SJSA1 (cell line): ENCODE measurements around the gene ZNF581. TPM values are rescaled to one million over a fixed set of nuclear protein-coding genes. Genes with fewer than 3 reads are reported as not detected.

Experiments used
- DNase-seq, 2 experiments: peaks; one replicate each; pipeline ENCODE4 v3.0.0-alpha.2; 2015 to 2020; ENCODE audit warnings: low spot score in 2 of 2, low read depth in 1 of 2
- H3K27ac ChIP-seq: fragments of 250-450 bp; sonication (Bioruptor Pico); 2 replicates; pipeline ENCODE4 v1.5.1; 2020; ENCODE audit warnings: mild to moderate bottlenecking, moderate library complexity
- H3K27me3 ChIP-seq: fragments of 250-450 bp; sonication (Bioruptor Pico); replicated peaks from 2 replicates; pipeline ENCODE4 v1.5.1; 2020; ENCODE audit warnings: mild to moderate bottlenecking, moderate library complexity
- H3K36me3 ChIP-seq: fragments of 250-450 bp; sonication (Bioruptor Pico); 2 replicates; pipeline ENCODE4 v1.5.1; 2020; ENCODE audit warnings: mild to moderate bottlenecking
- H3K4me1 ChIP-seq: fragments of 250-450 bp; sonication (Bioruptor Pico); replicated peaks from 2 replicates; pipeline ENCODE4 v1.6.1; 2021; ENCODE audit warnings: mild to moderate bottlenecking
- H3K4me3 ChIP-seq: fragments of 250-450 bp; sonication (Bioruptor Pico); 2 replicates; pipeline ENCODE4 v1.5.1; 2020; ENCODE audit warnings: mild to moderate bottlenecking
- H3K9me3 ChIP-seq: fragments of 250-450 bp; sonication (Bioruptor Pico); replicated peaks from 2 replicates; pipeline ENCODE4 v1.5.1; 2020; ENCODE audit warnings: mild to moderate bottlenecking
- total RNA-seq: library from RNA; depleted of rRNA; stranded (reverse); fragments of >200 nt; shearing (Covaris generic); gene quantifications from 2 replicates; pipeline ENCODE4 v1.2.3, GENCODE V29; 2014; rRNA removed

ZNF581 gene, protein sequence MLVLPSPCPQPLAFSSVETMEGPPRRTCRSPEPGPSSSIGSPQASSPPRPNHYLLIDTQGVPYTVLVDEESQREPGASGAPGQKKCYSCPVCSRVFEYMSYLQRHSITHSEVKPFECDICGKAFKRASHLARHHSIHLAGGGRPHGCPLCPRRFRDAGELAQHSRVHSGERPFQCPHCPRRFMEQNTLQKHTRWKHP
- total RNA-seq: 5.5 and 10.1 TPM in 2 replicates

GRCh38 chr19:55643003-55643886, at the start of gene ZNF581:
ZNF581 (plus strand) TSS chr19:55643649; CDS start chr19:55644572, 923 bp downstream.
- peaks cover 46% of the 10 kb centered on the region for H3K4me1 ChIP-seq
- peak within 1 kb of the TSS; percentile 63 for H3K4me3 ChIP-seq
- DNase-seq: peak; percentile 74 to 76
- peaks cover 46% of the 10 kb centered on the region for H3K36me3 ChIP-seq
- H3K9me3 ChIP-seq: no peaks in the 10 kb centered on the region
- H3K27me3 ChIP-seq: no peaks in the 10 kb centered on the region
- H3K27ac ChIP-seq: no peak within 1 kb of the TSS

GRCh38 chr19:55594996-55595545, 48.4 kb upstream of the ZNF581 start:
- H3K4me3 ChIP-seq: no peak overlapping the region
- peaks cover 50% of the 10 kb centered on the region for H3K36me3 ChIP-seq
- H3K4me1 ChIP-seq: no peaks in the 10 kb centered on the region
- DNase-seq: no peak
- H3K9me3 ChIP-seq: no peaks in the 10 kb centered on the region
- no peaks in the 10 kb centered on the region for H3K27me3 ChIP-seq
- H3K27ac ChIP-seq: no peak overlapping the region

DNA sequence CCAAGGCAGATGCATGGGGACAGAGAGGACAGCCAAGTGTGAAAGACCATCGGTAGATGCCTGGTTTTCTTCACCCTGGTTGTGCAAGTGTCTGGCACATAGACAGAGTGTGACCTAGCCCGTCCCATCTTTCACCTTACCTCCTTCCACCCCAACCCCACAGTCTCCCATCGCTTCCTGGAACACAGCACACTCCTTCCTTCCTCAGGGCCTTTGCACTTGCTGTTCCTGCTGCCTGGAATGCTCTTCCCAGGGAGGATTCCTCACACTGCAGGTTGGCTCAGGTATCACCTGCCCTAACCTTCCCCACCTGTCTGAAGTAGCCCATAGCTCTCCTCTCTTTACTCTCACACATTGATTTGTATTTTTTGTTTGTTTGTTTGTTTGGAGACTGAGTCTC, 47.1 kb upstream of the ZNF581 start:
- Histone ChIP-seq H3K4me1 (peaks cover 5% of the 10 kb centered on the region), H3K4me3 (no peak overlapping the region), H3K36me3 (peaks cover 50% of the 10 kb centered on the region), H3K27ac (no peak overlapping the region), H3K9me3 (no peaks in the 10 kb centered on the region), H3K27me3 (no peaks in the 10 kb centered on the region)
- no peak for DNase-seq

GRCh38 chr19:55597501-55597921, 45.9 kb upstream of the ZNF581 start:
- DNase-seq: no peak

DNA sequence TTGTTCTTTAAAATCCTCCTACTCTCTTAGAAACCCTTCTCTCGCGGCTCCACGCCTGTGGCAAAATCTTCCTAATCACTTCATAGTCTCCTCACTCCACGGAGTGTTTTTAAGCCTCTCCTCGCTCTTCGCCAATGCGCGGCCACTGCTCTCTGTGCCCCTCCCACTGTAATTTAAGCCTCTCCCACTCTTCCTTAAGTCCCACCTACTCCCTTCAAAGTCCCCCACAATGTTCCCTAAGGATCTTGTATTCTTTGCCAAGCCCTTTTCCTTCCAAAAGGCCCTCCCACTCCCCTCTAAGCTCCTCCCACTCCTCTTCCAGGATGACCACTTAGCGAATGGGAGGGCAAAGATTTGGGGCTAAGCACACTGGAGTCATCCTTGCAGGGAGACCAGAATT, 45.4 kb upstream of the ZNF581 start:
- H3K36me3 ChIP-seq: peaks cover 43% of the 10 kb centered on the region
- H3K9me3 ChIP-seq: no peaks in the 10 kb centered on the region
- peaks cover 5% of the 10 kb centered on the region for H3K4me1 ChIP-seq
- no peak overlapping the region for H3K27ac ChIP-seq
- no peak overlapping the region for H3K4me3 ChIP-seq
- no peaks in the 10 kb centered on the region for H3K27me3 ChIP-seq
- DNase-seq: no peak

More at GRCh38 chr19:55597501-55597921, 45.9 kb upstream of the ZNF581 start:
- H3K9me3 ChIP-seq: no peaks in the 10 kb centered on the region
- H3K27ac ChIP-seq: no peak overlapping the region
- H3K4me3 ChIP-seq: no peak overlapping the region
- H3K4me1 ChIP-seq: peaks cover 5% of the 10 kb centered on the region
- H3K27me3 ChIP-seq: no peaks in the 10 kb centered on the region
- peaks cover 45% of the 10 kb centered on the region for H3K36me3 ChIP-seq

GRCh38 chr19:55598719-55599467, 44.6 kb upstream of the ZNF581 start:
- no peaks in the 10 kb centered on the region for H3K27me3 ChIP-seq
- DNase-seq: peak; percentile 96 to 99
- H3K9me3 ChIP-seq: no peaks in the 10 kb centered on the region
- H3K36me3 ChIP-seq: peaks cover 39% of the 10 kb centered on the region
- H3K4me1 ChIP-seq: peaks cover 5% of the 10 kb centered on the region
- H3K27ac ChIP-seq: peak overlapping the region; percentile 93
- H3K4me3 ChIP-seq: peak overlapping the region; percentile 64

DNA sequence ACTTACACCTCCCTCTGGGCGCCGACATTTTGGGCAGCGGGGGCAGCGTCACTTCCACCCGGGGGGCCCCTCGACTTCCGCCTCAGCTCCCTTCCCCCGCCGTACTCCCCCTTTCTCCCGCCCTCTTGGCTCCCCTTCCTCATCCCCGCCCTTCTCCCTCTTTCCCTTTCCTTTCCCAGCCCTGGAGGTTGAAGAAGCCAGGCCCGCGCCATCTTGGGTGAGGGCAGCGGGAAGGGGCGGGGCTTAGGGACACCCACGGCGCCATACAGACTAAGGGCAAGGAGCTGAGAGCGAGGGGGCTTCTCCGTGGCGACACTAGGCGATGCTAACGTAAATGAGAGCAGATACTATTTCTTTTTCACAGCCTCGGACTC, 44.0 kb upstream of the ZNF581 start, which contains the start of gene FIZ1:
TSS of gene FIZ1 (minus strand) at position 50 of the 374 bp plus-strand sequence. CDS start 1,652 bp downstream, outside the sequence.
- H3K36me3 ChIP-seq: peaks cover 39% of the 10 kb centered on the region
- H3K27ac ChIP-seq: peak within 1 kb of the TSS; percentile 93
- DNase-seq: peak; percentile 98 to 100
- no peaks in the 10 kb centered on the region for H3K27me3 ChIP-seq
- peak within 1 kb of the TSS; percentile 64 for H3K4me3 ChIP-seq
- H3K4me1 ChIP-seq: peaks cover 9% of the 10 kb centered on the region
- H3K9me3 ChIP-seq: no peaks in the 10 kb centered on the region

GRCh38 chr19:55599842-55600661, 43.4 kb upstream of the ZNF581 start, which contains the start of gene ZNF524:
ZNF524 (plus strand) TSS chr19:55600288; CDS start chr19:55602113, 1,825 bp downstream.
- Histone ChIP-seq H3K4me1 (peaks cover 13% of the 10 kb centered on the region), H3K27me3 (no peaks in the 10 kb centered on the region), H3K36me3 (peaks cover 34% of the 10 kb centered on the region), H3K27ac (peak within 1 kb of the TSS; percentile 93), H3K9me3 (no peaks in the 10 kb centered on the region), H3K4me3 (peak within 1 kb of the TSS; percentile 64)
- peak; percentile 86 to 99 for DNase-seq

- no peak overlapping the region for H3K27ac ChIP-seq
- H3K27me3 ChIP-seq: no peaks in the 10 kb centered on the region
- peaks cover 28% of the 10 kb centered on the region for H3K36me3 ChIP-seq
- DNase-seq: no peak
- peaks cover 13% of the 10 kb centered on the region for H3K4me1 ChIP-seq
- no peaks in the 10 kb centered on the region for H3K9me3 ChIP-seq
- peak overlapping the region; percentile 64 for H3K4me3 ChIP-seq
Observed at GRCh38 chr19:55600662-55601028, 42.8 kb upstream of the ZNF581 start.

DNA sequence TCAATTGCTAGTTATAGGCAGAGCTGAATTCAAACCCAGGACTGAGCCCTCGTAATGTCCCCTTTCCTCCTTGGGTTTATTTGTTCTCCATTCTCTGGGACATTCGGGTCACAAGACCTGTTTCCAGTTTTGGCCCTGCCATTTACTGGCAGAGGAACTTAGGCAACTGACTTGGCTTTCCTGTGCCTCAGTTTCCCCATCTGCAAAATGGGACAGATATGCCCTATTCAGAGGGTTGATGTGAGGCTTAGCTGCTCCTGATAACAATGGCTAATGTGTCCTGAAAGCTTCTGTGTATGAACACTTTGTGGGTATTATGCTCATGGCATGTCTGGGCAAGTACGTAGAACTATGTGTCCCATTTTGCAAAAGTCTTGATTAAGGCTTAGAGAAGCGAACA, 42.4 kb upstream of the ZNF581 start:
- Histone ChIP-seq H3K27me3 (no peaks in the 10 kb centered on the region), H3K36me3 (peaks cover 24% of the 10 kb centered on the region), H3K4me3 (peak overlapping the region; percentile 64; the same call in 1 of the 2 replicates), H3K4me1 (peaks cover 13% of the 10 kb centered on the region), H3K9me3 (no peaks in the 10 kb centered on the region), H3K27ac (no peak overlapping the region)
- DNase-seq: no peak

DNA sequence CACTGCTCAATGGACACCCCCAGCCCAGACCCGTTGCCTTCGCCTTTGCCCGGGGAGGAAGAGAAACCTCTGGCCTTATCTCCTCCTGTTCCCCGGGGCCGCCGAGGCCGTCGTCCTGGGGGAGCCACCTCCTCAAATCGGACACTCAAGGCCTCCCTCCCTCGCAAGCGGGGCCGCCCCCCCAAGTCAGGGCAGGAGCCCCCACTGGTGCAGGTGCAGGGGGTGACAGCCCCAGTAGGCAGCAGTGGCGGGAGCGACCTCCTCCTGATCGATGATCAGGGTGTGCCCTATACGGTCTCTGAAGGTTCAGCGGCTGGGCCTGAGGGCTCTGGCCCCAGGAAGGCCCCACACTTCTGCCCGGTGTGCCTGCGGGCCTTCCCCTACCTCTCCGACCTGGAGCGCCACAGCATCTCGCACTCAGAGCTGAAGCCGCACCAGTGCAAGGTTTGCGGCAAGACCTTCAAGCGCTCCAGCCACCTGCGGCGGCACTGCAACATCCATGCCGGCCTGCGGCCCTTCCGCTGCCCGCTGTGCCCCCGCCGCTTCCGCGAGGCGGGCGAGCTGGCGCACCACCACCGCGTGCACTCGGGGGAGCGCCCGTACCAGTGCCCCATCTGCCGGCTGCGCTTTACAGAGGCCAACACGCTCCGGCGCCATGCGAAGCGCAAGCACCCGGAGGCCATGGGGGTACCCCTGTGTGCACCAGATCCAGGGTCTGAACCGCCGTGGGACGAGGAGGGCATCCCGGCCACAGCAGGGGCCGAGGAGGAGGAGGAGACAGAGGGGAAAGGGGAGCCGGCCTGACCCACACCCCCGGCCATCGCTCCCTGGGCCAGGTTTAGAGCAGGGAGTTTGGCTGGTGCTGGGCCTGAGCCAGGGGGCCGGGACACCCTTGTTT, 41.1 kb upstream of the ZNF581 start:
- no peak overlapping the region for H3K4me3 ChIP-seq
- peaks cover 20% of the 10 kb centered on the region for H3K36me3 ChIP-seq
- H3K9me3 ChIP-seq: no peaks in the 10 kb centered on the region
- no peaks in the 10 kb centered on the region for H3K27me3 ChIP-seq
- H3K4me1 ChIP-seq: peaks cover 18% of the 10 kb centered on the region
- no peak overlapping the region for H3K27ac ChIP-seq
- no peak for DNase-seq

- no peak for DNase-seq
- Histone ChIP-seq H3K4me3 (no peak overlapping the region), H3K9me3 (no peaks in the 10 kb centered on the region), H3K4me1 (peaks cover 18% of the 10 kb centered on the region), H3K27me3 (no peaks in the 10 kb centered on the region), H3K27ac (no peak overlapping the region), H3K36me3 (peaks cover 13% of the 10 kb centered on the region)
Observed at GRCh38 chr19:55603115-55603514, 40.3 kb upstream of the ZNF581 start.
